ENCODE data around the gene ENKUR.

Gene ENKUR, protein sequence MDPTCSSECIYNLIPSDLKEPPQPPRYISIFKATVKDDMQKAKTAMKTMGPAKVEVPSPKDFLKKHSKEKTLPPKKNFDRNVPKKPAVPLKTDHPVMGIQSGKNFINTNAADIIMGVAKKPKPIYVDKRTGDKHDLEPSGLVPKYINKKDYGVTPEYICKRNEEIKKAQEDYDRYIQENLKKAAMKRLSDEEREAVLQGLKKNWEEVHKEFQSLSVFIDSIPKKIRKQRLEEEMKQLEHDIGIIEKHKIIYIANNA

GRCh38 chr10:25015828-25016375 lies at the start of gene ENKUR:
TSS of gene ENKUR (minus strand) at chr10:25016158. CDS start at chr10:25015936, 222 bp downstream.
- DNase-seq (ENCODE audit: extremely low read depth in 1 of 2, low read depth in 1 of 2), result peak; percentile 91 to 95

GRCh38 chr10:25064401-25064800 lies 48.4 kb upstream of the ENKUR start:
- no peak for DNase-seq (ENCODE audit: extremely low read depth in 1 of 2, low read depth in 1 of 2)

DNA sequence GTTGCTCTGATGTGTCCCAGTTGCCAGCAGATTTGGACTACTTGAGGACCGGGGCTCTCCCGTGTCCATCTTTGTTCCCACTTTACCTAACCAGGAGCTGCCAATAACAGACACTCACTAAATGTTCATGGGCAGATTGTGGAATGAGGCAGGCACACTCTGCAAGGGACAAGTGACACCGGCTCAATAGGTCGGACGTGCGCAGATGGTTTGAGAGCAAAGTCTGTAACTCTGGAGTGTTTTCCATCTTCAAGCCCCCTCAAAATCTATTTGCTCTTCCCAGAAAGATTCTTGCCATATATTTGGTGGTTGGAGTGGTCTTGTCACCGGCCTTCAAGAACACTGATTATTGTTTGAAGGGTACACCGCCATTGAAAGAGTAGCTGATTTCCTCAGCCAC lies 47.7 kb upstream of the ENKUR start:
- no peak for DNase-seq (ENCODE audit: extremely low read depth in 1 of 2, low read depth in 1 of 2)

DNA sequence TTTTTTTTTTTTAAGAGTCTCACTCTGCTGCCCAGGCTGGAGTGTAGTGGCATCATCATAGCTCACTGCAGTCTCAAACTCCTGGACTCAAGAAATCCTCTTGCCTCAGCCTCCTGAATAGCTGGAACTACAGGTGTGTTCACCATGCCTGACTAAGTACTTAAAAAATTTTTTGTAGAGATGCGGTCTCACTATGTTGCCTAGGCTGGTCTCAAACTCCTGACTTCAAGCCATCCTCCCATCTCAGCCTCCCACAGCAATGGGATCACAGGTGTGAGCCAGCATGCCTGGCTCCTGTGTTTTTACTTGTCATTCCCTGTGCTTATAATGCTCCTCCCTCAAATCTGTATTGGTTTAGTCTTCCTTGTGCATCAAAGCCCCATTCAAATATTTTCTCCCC lies 47.2 kb upstream of the ENKUR start:
- DNase-seq (ENCODE audit: extremely low read depth in 1 of 2, low read depth in 1 of 2), result no peak

- no peak for DNase-seq (ENCODE audit: extremely low read depth in 1 of 2, low read depth in 1 of 2)
These were observed 45.9 kb upstream of the ENKUR start for GRCh38 chr10:25061711-25062449.

GRCh38 chr10:25061125-25061524 lies 45.2 kb upstream of the ENKUR start:
- no peak for DNase-seq (ENCODE audit: extremely low read depth in 1 of 2, low read depth in 1 of 2)

GRCh38 chr10:25059990-25060389 lies 44.0 kb upstream of the ENKUR start:
- no peak for DNase-seq (ENCODE audit: extremely low read depth in 1 of 2, low read depth in 1 of 2)

DNA sequence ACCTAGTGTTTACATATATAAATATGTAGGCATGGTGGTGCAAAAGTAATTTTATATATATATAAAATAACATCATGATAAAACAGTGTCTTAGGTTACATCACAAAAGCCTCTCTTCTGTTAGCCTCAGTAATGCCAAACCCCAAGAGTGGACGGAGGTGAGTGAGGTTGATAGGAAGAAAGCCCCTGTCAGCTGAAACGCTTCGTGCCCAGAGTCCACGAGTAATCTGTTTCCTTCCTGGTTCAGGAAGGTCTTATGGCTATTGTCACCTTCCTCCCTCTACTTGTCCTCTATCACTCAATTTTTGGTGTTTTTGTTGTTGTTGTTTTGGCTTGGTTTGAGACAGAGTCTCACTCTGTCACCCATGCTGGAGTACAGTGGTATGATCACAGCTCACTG lies 41.9 kb upstream of the ENKUR start:
- no peak for DNase-seq (ENCODE audit: extremely low read depth in 1 of 2, low read depth in 1 of 2)

DNA sequence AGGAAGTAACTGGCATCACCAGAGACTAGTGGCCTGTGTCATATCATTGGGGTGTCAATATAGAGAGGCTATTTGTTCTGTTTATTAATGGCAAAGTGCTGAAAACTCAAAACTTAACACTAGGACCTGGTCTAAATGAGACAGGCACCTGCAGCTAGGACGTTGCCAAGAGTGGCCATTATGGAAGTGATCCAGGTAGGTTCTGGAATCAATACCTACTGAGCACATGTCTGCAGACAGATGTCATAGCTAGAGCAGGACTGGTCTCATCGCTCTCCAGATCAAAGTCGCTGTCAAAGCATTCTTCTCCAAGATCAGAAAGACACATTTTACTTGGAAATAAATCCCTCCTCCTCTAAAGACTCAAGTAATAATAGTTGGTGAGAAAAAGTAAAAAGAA lies 40.8 kb upstream of the ENKUR start:
- no peak for DNase-seq (ENCODE audit: extremely low read depth in 1 of 2, low read depth in 1 of 2)

- DNase-seq (ENCODE audit: extremely low read depth in 1 of 2, low read depth in 1 of 2), result no peak
These were observed 36.1 kb upstream of the ENKUR start for GRCh38 chr10:25052012-25052411.

- DNase-seq (ENCODE audit: extremely low read depth in 1 of 2, low read depth in 1 of 2), result no peak
These were observed 34.4 kb upstream of the ENKUR start for GRCh38 chr10:25050402-25050801.

DNA sequence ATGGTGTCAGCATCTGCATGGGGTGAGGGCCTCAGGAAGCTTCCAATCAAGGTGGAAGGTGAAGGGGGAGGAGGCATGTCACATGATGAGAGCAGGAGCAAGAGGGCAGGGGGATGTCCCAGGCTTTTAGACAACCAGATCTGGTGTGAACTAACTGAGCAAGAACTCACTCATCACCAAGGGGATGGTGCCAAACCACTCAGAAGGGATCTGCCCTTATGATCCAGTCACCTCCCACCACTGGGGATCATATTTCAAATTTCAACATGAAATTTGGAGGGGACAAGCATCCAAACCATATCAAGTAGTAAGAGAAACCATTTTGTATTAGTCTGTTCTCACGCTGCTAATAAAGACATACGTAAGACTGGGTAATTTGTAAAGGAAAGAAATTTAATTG lies 34.0 kb upstream of the ENKUR start:
- DNase-seq (ENCODE audit: extremely low read depth in 1 of 2, low read depth in 1 of 2), result no peak

DNA sequence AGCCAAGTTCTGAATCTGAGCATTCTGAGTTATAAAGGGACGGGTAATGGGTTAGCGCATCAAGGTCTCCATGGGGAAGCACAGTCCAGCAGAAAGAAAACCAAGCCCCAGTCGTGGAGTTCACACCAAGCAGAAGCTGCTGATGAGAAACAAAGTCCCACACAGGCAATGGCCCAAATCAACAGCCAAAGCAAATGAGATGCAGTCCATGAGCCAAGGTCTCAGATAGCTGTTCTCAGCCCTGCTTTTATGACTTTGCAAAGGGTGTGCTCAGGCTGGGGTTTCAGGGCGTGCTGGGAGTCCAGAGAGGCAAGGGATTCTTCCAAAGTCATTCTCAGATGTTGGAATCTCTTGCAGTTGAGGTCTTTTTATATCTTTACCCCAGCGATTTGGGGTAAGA lies 32.5 kb upstream of the ENKUR start:
- no peak for DNase-seq (ENCODE audit: extremely low read depth in 1 of 2, low read depth in 1 of 2)

- DNase-seq (ENCODE audit: extremely low read depth in 1 of 2, low read depth in 1 of 2), result no peak
These were observed 31.8 kb upstream of the ENKUR start for GRCh38 chr10:25047591-25048301.

GRCh38 chr10:25047088-25047487 lies 31.1 kb upstream of the ENKUR start:
- DNase-seq (ENCODE audit: extremely low read depth in 1 of 2, low read depth in 1 of 2), result no peak

DNA sequence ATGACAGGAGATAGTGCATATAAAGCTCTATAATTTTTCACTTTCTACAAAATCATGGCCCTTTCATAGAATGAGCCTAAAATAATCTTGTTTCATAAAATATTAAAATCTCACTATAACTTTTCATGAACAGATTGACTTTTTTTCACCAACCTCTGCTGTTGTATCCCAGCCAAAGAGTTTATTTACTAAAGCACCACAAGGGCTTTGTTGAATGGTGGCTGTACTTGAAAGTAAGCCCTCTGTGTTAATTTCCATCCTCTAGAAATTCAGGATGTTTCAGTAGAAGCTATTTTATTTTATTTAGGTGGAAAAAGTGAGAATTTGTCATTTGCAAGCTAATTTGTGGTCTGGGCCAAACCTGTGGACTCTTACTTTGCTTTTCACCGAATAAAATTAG lies 30.7 kb upstream of the ENKUR start:
- DNase-seq (ENCODE audit: extremely low read depth in 1 of 2, low read depth in 1 of 2), result no peak

DNA sequence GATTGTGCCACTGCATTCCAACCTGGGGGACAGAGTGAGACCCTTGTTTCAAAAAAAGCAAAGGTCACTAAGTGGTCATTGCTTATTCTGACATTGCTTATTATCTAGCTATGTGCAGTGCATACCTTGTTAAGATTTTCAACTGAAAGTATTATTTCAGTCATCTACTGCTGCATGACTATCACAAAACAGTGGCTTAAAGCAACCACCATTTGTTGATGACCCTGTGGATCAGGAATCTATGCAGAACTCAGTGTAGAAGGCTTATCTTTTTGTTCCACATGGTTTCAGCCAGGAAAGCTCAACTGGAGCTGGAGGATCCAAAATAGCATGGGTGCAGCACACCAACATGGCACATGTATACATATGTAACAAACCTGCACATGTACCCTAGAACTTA lies 23.6 kb upstream of the ENKUR start:
- DNase-seq (ENCODE audit: extremely low read depth in 1 of 2, low read depth in 1 of 2), result no peak

GRCh38 chr10:25038325-25038724 lies 22.4 kb upstream of the ENKUR start:
- DNase-seq (ENCODE audit: extremely low read depth in 1 of 2, low read depth in 1 of 2), result no peak

- DNase-seq (ENCODE audit: extremely low read depth in 1 of 2, low read depth in 1 of 2), result no peak
These were observed 20.4 kb upstream of the ENKUR start for GRCh38 chr10:25036381-25036780.

DNA sequence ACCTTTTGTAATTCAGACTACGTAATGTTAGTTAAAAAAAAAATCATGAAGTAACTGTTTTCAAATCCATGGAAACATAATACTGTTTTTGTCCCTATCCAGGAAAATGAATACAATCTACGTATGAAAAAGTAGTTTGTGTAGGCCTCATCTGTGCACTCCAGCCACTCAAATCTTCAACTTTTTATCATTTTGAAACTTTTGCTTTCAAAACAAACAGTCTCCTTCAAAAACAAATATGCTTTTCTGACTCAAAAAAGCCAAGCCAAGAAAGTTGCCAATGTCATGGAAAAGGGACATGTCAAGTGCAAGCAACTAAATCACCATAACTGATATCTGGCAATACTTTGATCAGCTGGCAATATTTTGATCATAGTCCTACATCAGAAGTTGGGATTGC lies 13.6 kb upstream of the ENKUR start:
- DNase-seq (ENCODE audit: extremely low read depth in 1 of 2, low read depth in 1 of 2), result no peak

DNA sequence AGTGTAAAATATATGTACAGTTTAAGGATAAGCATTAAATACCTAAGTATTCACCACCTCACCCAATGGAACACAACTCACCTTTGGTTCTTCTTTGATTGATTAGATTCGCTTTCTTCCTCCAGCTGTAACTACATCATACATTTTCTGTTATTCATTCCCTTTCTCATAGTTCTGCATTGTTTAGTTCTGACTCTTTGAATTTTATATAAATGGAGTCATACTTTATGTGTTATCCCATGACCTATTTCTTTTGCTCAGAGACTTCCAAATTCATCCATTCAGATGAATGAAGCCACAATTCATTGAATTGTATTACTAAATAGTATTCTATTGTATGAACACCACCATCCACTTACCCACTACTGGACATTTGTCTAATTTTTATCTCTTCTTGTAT lies 12.8 kb upstream of the ENKUR start:
- no peak for DNase-seq (ENCODE audit: extremely low read depth in 1 of 2, low read depth in 1 of 2)

- DNase-seq (ENCODE audit: extremely low read depth in 1 of 2, low read depth in 1 of 2), result no peak
These were observed 10.5 kb upstream of the ENKUR start for GRCh38 chr10:25026463-25026862.

Measured in activated CD8-positive, alpha-beta memory T cell treated with anti-CD3 and anti-CD28 coated beads for 1 hour (primary cell).